GM21576 (cell line): ENCODE measurements around the gene RASD1.
"Not testable (repeated sequence)": the region's sequence is repeated elsewhere in the genome, so short reads cannot be mapped to it uniquely, and the experiment has no call there.

Experiments
- ATAC-seq: cut with Tn5 transposase; IDR thresholded peaks from one replicate; pipeline ENCODE4 v1.9.1; 2021; ENCODE audit warnings: mild to moderate bottlenecking, moderate library complexity; ENCODE audit not compliant: unreplicated experiment

RASD1 gene

DNA sequence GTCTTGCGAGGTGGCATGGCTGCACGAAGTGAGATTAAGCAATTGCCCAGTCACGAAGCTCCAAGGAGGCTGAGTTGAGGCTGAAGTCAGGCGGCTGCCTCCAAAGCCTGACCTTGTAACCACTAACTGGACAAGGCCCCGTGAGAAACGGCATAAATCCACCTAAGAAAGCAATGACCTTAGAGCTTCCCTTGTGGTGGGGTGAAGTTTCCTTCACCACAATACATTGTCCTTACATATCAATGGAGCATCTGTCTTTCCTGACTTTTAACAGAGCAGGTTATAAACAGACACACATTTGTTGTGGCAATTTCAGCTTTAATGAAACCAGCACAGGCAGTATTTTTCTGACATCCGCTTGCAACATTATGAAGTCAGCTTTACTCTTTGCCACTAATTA, 21.9 kb downstream of the RASD1 start:
- no peak for ATAC-seq

DNA sequence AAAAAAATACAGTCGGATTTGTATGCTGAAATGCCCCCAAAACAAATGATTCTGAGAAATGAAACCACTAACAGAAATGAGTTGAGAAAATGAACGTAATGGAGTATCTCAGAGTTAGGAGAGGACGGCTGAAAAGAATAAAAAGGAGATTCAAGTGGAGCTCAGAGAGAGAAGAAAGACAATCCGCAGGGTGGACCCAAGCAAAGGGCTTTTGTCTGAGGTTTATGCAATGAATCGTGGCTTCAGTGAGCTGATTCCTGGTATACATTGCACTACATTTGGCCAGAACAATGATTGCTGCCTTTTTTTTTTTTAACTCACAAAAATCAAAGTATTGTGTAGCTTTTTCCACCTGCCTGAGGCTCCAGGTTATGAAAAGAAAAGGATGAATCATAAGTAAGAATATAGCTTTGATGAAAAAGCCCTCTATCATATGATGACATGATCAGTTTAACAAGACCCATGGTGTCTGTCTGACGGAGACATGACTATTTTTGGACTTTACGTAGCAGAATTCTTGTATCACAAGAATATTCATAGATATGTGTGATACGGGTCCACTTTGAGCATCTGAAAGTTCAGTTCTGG, 23.8 kb downstream of the RASD1 start:
- ATAC-seq, result no peak

DNA sequence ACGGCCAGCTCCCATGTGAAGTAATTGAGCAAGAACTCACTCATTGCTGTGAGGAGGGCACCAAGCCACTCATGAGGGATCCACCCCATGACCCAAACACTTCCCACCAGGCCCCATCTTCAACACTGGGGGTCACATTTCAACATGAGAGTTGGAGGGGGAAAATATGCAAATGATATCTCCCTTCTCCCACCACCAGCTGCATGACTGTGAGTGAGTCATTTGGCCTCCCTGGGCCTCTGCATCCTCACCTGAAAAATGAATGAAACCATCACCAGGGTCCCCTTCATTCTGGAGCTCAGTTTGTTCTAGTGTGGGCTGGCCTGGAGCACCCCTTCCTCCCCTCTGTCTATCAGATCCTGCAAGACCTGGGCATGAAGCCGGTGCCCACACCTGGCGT, 26.2 kb downstream of the RASD1 start:
- ATAC-seq, result no peak

DNA sequence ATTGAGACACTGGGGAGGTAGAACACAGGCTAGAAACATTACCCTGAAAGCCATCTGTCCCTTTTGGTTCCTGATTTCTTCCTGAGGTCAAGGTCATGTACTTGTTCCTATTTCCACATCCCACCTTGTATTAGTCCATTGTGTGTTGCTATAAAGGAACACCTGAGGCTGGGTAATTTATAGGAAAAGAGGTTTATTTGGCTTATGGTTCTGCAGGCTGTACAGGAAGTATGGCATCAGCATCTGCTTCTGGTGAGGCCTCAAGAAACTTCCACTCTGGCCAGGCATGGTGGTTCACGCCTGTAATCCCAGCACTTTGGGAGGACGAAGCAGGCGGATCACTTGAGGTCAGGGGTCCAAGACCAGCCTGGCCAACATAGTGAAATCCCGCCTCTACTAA, 26.8 kb downstream of the RASD1 start:
- no peak for ATAC-seq

DNA sequence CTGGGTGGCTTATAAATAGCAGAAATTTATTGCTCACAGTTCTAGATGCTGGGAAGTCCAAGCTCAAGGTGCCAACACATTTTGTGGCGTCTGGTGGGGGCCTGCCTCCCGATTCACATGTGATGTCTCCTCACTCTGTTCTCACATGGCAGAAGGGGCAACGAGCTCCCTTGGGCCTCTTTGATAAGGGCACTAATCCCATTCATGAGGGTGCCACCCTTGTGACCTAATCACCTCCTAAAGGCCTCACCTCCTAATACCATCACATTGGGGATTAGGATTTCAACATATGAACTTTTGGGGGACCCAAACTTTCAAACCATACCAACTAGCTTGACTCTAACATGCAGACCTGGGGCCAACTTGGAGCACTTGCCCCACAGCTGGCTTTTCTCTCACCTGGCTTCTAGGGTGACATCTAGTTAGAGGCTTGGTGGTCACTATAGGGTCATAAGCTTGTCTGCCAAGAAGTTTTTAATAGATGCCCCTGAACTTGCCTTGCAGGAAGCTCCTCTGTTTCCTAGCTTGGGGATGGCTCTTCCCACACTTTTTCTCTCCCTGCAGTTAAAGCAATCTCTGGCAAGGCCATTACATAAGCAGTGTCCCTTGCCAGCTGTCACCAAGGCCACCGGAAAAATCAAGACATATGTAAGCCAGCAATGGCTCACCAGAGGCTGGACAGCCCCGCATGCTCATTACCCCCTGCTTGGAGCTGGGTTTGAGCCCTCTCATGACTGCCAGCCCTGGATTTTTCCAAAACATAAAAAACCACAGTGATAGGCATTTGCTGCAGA, 27.8 kb downstream of the RASD1 start:
- no peak for ATAC-seq

DNA sequence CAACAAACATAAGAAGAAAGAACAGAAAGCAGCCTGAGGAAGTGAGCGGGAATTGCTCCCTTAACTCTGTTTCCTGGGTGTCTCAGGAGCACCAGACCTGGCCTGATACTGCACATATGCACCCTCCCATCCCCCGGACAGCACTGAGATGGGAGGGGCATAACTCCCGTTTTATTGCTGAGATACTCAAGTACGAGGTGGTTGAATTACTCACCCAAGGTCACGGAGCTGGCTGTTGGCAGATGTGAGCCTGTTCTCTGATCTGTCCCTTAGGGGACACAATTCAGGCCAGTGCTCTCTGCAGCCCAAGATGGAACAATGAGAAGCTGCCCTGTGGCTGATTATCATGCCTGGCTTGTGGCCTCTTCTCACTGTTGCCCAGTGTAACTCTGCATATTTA, 28.5 kb downstream of the RASD1 start:
- no peak for ATAC-seq

DNA sequence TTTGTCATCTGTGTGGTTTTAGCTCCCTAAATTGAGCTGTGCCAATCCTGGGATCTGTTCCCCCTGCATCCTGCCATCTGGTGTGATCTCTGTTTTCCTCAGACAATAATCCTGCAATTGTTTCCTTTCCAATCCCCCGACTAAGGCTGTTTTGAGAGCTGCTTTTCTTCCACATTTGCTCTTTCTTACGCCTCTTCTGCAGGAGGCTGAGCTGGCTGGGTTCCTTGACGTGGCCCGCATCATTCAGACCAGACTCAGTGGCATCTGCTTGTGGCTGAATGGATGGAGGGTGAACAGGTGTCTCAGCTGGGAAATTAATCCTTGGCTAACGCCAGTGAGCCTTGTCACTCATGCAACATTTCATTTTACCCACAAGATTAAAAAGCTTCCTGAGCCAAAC, 29.2 kb downstream of the RASD1 start:
- no peak for ATAC-seq

DNA sequence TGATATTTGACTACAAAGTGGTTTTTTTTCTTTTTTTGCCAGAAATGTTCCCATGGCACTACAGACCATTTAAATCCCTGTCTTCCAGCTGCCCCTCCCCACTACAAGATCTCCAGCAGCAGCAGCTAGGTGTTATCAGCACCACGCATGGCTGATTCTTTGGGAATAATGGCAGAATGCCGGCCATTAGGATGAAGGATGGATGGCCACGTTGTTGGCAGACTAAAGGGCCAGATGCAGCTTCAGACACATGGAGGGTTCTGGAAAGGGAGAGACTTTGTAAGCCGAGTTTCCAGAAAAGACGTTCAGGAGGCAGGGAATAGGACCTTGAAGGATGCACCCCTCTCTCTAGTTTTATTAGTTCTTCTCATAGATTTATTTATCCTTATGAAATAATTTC, 29.7 kb downstream of the RASD1 start:
- ATAC-seq, result no peak

DNA sequence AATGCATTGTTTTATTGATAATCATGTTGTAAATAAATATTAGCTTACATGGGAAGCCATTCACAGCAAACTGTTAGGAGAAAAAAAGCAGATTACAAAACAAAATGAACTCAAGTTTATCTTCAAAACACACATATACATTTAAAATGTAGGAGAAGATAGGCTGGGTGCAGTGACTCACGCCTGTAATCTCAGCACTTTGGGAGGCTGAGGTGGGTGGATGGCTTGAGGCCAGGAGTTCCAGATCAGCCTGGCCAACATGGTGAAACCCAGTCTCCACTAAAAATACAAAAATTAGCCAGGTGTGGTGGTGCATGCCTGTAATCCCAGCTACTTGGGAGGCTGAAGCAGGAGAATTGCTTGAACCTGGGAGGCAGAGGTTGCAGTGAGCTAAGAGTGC, 30.3 kb downstream of the RASD1 start:
- not testable (repeated sequence) for ATAC-seq

DNA sequence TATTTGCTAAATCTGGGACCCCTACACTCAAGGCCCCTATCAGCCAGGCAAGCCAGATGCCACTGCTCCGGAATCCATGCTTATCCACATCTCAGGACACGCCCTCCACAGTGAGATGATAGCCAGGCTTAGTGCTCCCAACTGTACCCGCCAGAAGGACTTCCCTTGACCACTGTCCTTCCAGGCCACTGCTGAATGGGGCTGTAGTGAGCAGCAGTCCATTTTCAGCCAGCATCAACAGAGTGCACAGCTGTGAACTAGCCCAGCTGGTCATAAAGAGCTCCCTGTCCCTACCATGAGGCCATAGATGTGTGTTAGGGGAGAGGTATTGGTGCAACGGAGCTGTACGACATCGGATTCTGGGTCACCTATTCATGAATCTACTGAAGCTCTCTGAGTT, 32.4 kb downstream of the RASD1 start:
- no peak for ATAC-seq

DNA sequence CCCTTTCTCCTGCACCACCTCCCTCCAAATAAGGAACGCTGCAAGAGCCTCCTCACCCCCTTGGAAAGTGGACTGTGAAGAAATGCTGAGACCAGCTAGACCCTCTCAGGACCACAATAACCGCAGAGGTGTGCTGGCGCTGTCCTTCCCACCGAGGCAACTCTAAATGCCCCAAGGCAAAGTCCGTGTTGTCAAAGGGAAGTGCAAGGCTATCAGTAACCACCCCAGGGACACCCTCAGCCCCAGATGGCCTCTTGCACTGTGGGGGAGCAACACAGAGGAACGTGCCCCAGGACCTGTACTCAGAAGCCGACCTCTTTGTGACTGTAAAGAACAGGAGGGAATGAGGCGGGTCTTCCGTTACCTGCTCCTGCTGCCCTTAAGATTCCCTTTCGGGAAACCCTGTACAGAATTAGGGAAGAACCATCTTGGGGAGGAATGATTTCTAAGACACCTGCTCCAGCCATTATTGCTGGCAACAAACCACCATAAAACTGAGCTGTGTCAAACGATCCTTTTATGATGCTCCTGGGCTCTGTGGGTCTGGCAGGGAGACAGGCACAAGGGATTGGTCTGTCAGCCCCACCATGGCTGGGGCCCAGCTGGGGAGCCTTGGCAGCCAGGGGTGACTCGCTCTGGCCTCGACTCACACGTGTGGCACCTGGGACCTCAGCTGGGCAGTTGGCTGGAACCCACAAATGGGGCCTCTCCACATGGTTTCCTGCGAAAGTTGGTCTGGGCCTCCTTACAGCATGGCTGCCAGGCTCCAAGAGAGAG, 34.0 kb downstream of the RASD1 start:
- no peak for ATAC-seq

DNA sequence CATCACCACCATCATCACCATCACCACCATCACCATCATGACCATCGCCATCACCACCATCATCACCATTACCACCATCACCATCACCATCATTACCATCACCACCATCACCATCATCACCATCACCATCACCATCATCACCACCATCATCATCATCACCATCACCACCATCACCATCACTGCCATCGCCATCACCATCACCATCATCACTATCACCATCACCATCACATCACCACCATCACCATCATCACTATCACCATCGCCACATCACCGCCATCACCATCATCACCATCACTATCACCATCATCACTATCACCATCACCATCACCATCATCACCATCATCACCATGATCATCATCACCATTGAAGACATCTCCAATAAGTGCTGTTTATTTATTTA, 36.2 kb downstream of the RASD1 start:
- no peak for ATAC-seq

DNA sequence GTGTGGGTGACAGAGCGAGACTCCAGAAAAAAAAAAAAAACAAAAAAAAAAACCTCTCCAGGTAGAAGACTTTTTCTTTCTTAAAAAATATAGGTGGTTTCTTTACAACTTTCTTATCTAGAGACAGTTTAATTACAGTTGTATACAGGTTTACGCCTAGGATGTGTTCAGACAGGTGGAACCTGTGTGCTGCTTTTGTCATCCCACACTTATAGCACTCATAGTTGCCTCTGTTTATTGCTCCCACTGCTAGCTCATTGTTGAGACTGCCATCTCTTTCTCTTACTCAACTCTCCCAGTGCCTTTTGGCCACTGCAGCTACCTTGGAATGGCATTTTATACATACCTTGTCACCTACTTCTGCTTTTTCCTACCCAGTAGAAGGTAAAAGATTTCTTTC, 38.5 kb downstream of the RASD1 start:
- no peak for ATAC-seq

DNA sequence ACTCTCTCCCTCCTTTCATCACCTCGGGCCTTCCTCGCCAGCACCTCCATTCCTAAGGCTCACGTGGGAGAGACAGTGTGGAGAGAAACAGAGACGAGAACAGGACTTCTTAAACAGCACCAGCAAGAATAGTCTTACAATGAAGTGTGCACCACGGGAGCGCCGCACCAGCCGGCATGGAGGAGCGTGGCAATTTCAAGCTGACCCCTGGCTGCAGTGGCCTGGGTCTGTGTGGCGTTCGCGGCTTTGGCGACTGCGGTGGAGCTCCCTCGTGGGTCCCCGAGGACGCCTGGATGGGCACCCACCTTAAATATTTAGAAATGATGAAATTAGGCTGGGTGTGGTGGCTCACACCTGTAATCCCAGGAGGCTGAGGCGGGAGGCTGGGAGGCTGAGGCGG, 39.9 kb downstream of the RASD1 start:
- ATAC-seq, result no peak

DNA sequence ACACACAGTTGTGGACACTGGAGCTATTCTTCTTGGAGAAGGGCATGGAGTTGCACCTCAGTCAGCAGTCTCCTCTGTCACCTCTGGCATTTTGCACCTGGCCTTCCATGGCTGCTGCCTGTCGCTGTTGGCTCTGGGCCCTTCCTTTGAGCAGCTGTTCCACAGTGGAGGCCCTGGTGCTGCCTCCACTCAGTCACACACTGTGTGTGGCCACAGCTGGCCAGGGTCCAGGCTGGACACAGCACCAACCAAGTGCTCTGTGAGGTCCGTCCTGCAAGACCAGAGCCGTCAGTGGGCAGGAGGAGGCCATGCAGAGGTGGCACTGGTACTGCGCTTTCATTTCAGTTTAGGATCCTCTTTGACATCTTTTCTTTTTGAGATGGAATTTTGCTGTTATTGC, 41.0 kb downstream of the RASD1 start:
- no peak for ATAC-seq

DNA sequence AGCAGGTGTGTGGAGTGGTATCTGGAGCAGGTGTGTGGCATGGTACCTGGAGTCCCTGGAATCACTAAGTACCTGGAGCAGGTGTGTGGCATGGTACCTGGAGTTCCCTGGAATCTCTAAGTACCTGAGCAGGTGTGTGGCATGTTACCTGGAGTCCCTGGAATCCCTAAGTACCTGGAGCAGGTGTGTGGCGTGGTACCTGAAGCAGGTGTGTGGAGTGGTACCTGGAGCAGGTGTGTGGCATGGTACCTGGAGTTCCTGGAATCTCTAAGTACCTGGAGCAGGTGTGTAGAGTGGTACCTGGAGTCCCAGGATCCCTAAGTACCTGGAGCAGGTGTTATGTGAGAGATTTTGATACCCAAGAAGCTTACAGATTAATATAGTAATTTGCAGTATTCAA, 41.5 kb downstream of the RASD1 start:
- ATAC-seq, result not testable (repeated sequence)

DNA sequence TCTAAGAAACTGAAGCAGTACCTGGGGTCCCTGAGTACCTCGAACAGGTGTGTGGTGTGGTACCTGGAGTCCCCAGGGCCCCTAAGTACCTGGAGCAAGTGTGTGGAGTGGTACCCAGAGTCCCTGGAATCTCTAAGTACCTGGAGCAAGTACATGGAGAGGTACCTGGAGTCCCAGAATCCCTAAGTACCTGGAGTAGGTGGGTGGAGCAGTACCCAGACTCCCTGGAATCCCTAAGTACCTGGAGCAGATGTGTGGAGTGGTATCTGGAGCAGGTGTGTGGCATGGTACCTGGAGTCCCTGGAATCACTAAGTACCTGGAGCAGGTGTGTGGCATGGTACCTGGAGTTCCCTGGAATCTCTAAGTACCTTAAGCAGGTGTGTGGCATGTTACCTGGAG, 41.9 kb downstream of the RASD1 start:
- no peak for ATAC-seq

DNA sequence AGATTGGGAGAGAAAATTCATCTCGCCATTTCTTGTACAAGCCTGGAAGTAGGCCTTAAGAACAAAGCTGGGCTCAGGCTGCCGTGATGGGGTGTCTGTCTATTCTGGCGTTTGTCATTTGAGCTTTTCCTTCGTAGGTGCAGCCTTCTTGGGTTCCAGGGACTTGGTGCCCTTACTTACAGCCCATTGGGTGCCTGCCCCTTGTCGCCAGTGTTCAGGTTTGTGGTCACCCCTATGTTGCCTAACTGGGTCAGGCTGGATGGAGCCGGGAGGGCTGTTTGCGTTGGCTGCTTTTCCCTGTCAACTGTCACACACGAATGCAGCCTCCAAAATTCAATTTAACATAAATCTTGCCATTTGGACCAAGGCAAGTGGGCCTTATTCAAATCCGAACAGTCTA, 43.1 kb downstream of the RASD1 start:
- no peak for ATAC-seq

DNA sequence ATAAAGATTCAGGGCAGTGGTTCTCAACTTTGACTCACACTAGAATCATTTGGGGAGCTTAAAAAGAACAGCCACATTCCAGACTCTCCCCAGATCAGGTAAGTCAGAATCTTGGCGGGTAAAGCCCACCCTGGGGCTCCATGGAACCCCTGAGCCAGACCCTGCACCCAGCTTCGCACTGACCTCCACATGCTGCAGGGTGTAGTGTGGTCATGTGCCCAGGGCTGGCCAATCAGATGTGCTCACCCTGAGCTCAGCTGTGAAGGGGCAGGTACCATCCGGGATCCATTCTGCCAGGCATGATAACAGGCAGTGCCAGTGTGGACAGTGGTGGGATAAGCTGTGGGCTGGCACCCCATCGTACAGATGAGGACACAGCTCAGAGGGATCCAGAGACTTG, 47.5 kb downstream of the RASD1 start:
- no peak for ATAC-seq

DNA sequence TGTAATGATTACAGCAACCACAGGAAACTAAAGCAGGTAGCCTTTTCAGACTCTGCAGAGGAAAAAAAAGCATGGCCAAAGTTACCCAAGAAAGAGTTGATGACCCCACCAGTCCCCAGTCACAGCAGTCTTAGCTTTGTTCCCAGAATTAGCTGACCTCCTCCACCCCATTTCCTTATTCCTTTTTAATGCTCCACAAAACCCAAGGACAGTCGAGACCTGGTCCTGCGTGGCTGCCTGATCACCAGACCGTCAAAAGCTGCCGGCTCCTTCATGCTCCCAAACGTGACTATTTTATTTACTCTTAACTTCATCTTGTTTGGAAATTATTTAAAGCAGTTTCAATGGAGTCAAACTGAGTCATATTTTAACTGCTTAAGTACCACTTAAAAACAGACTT, 48.1 kb downstream of the RASD1 start:
- no peak for ATAC-seq

DNA sequence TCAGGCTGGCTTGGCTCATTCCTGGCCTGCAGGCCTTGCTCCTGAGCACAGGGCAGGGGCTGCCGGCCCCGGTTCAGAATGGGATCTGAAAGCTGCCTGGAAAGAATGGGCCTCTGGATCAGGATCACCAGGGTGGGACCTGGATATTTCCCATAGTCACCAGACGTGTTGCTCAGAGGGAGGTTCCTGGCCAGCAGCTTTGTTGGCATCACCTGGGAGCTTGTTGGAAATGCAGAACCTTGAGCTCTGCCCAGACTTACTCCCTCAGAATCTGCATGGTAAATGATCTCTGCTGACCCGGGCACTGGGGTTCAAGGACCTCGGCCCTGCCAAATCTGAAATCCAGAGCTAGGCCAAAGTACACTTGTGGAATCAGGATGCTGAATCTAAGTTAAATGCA, 48.9 kb downstream of the RASD1 start:
- no peak for ATAC-seq

DNA sequence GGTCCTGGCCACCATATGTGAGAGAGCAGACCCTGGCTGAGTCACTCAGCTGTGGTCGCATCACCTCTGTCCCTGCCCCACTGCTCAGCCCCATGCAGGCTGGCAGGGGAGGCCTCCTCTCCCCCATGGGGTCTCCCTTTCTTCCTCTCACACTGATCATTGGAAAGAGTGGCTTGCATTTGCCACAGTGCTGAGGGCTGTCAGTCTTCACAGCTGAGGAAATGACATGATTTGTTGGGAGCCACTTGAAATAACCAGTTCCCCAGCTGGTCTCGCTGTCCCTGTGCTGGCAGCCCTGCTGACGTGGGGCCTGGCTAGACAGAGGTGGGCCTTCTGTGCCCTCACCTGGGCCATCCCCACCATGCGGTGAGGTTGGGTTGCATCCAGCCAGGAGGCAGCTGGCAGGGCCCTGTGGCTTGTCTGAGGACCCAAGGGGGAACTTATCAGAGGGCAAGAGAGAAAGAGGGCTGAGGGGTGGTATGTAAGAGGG, 49.5 kb downstream of the RASD1 start:
- ATAC-seq, result no peak
